GM21786 (cell line): Measurements from ENCODE around the gene ORM2.
"Not testable (repeated sequence)": the region's sequence is repeated elsewhere in the genome, so short reads cannot be mapped to it uniquely, and the experiment has no call there.

Experiments
- ATAC-seq: cut with Tn5 transposase; IDR thresholded peaks from one replicate; pipeline ENCODE4 v1.9.1; 2021; ENCODE audit not compliant: unreplicated experiment

ORM2 gene

GRCh38 chr9:114329625-114330022, at the start of gene ORM2:
TSS of gene ORM2 (plus strand) at chr9:114329869. CDS start at chr9:114329905, 36 bp downstream.
- ATAC-seq, result not testable (repeated sequence)

- ATAC-seq, result no peak
Measured at GRCh38 chr9:114280636-114281472, 48.8 kb upstream of the ORM2 start.

GRCh38 chr9:114281473-114282103, 48.1 kb upstream of the ORM2 start:
- no peak for ATAC-seq

GRCh38 chr9:114282104-114282485, 47.6 kb upstream of the ORM2 start:
- no peak for ATAC-seq

- ATAC-seq, result no peak
Measured at GRCh38 chr9:114282507-114282906, 47.2 kb upstream of the ORM2 start.

- ATAC-seq, result no peak
Measured at GRCh38 chr9:114282926-114283325, 46.7 kb upstream of the ORM2 start.

GRCh38 chr9:114283551-114284111, 46.0 kb upstream of the ORM2 start:
- ATAC-seq, result no peak

- ATAC-seq, result no peak
Measured at GRCh38 chr9:114284316-114285060, 45.2 kb upstream of the ORM2 start.

- ATAC-seq, result no peak
Measured at GRCh38 chr9:114285166-114285867, 44.4 kb upstream of the ORM2 start.

GRCh38 chr9:114286146-114286679, 43.5 kb upstream of the ORM2 start:
- ATAC-seq, result no peak

GRCh38 chr9:114287001-114287762, 42.5 kb upstream of the ORM2 start:
- ATAC-seq, result no peak

GRCh38 chr9:114287763-114288192, 41.9 kb upstream of the ORM2 start:
- ATAC-seq, result no peak

GRCh38 chr9:114288193-114289091, 41.2 kb upstream of the ORM2 start:
- ATAC-seq, result no peak

GRCh38 chr9:114289106-114289505, 40.6 kb upstream of the ORM2 start:
- no peak for ATAC-seq

- ATAC-seq, result no peak
Measured at GRCh38 chr9:114289571-114290481, 39.8 kb upstream of the ORM2 start.

GRCh38 chr9:114290561-114290986, 39.1 kb upstream of the ORM2 start:
- no peak for ATAC-seq

- ATAC-seq, result no peak
Measured at GRCh38 chr9:114291064-114291474, 38.6 kb upstream of the ORM2 start.
